ENCODE data around the gene TMC5. TPM values are rescaled to one million over a fixed set of nuclear protein-coding genes. Genes with fewer than 3 reads are reported as not detected.

Gene TMC5
- total and polyA plus RNA-seq, 2 of the 8 experiments (the other 6 are each of a cell fraction or from before 2014, with no cell fraction given): 1.6 to 1.8 TPM

- POLR2A ChIA-PET (ENCODE audit: partially characterized antibody): no interaction called here
- 85% methylated on average over 3 of the region's 3 CpGs; no CpG with 5 or more reads in 1 of the 2 experiments for WGBS, 2 experiments (ENCODE audit: extremely low coverage in 1 of 2, insufficient coverage in 1 of 2, insufficient read length in 1 of 2, insufficient replicate concordance in 2 of 2, low coverage in 1 of 2, low lambda C conversion rate in 2 of 2, missing lambda C conversion rate in 1 of 2)
- no peak overlapping the region for H3K56ac ChIP-seq (replicated peaks; ENCODE audit: insufficient read length, low read depth, low read length)
Measured at GRCh38 chr16:19484096-19484495, 66.4 kb downstream of the TMC5 start.

More at GRCh38 chr16:19484096-19484495, 66.4 kb downstream of the TMC5 start:
- H3K36me3 ChIP-seq (ENCODE audit: control insufficient read depth in 2 of 4, insufficient read depth in 4 of 4, low read length in 3 of 4): no peaks in the 10 kb centered on the region
- H3K4ac ChIP-seq (replicated peaks; ENCODE audit: insufficient read length, low read depth, low read length): no peak overlapping the region
- no peaks in the 10 kb centered on the region for H3K27me3 ChIP-seq (replicated peaks in 1 of 4; ENCODE audit: control insufficient read depth in 3 of 4, extremely low read depth in 1 of 4, insufficient read depth in 3 of 4, low read length in 3 of 4)
- no peak overlapping the region for H2BK120ac ChIP-seq (replicated peaks; ENCODE audit: low read depth, low read length)
- H3K79me2 ChIP-seq (ENCODE audit: control insufficient read depth in 1 of 2, insufficient read depth in 2 of 2, low read length in 2 of 2): no peaks in the 10 kb centered on the region
- H2AK5ac ChIP-seq (ENCODE audit: low read depth, low read length): no peak overlapping the region
- peaks cover 2 to 13% (median 7%) of the 10 kb centered on the region in 4 experiments; a peak in 4 of 7 replicates for H3K4me1 ChIP-seq (replicated peaks in 1 of 4; ENCODE audit: control insufficient read depth in 3 of 4, insufficient read depth in 4 of 4, low read length in 3 of 4)
- no peak for DNase-seq (ENCODE audit: low read depth in 1 of 2, low spot score in 2 of 2)
- H3K79me1 ChIP-seq (ENCODE audit: low read depth, low read length): no peaks in the 10 kb centered on the region
- H3K27ac ChIP-seq (ENCODE audit: low read depth, low read length): no peak overlapping the region
- no peak overlapping the region for H3K4me3 ChIP-seq (ENCODE audit: extremely low read depth in 1 of 4, insufficient read depth in 2 of 4, low read depth in 3 of 4, low read length in 4 of 4)
- H4K8ac ChIP-seq (ENCODE audit: extremely low read depth, insufficient read depth, low read length): no peak overlapping the region
- H3K9ac ChIP-seq (replicated peaks in 1 of 4; ENCODE audit: extremely low read depth in 1 of 4, low read depth in 3 of 4, low read length in 3 of 4): no peak overlapping the region
- H4K20me1 ChIP-seq (replicated peaks in 1 of 2; ENCODE audit: control insufficient read depth in 1 of 2, insufficient read depth in 2 of 2, low read length in 2 of 2): no peaks in the 10 kb centered on the region
- CTCF ChIA-PET (ENCODE audit: partially characterized antibody): no interaction called here
- H3K18ac ChIP-seq (ENCODE audit: extremely low read depth, low read length): no peak overlapping the region
- no peak overlapping the region for H2BK20ac ChIP-seq (ENCODE audit: low read length)
- H2AFZ ChIP-seq (ENCODE audit: low read length): no peak overlapping the region
- H2BK12ac ChIP-seq (ENCODE audit: low read depth, low read length): no peak overlapping the region
- H3K23me2 ChIP-seq (ENCODE audit: low read depth, low read length): no peaks in the 10 kb centered on the region; the same call in 1 of the 2 replicates
- no peak overlapping the region for H2BK5ac ChIP-seq (ENCODE audit: low read depth, low read length)
- H4K5ac ChIP-seq (ENCODE audit: insufficient read length, low read depth, low read length): no peak overlapping the region
- H3K4me2 ChIP-seq (ENCODE audit: insufficient read depth in 1 of 2, low read depth in 2 of 2, low read length in 2 of 2): no peak overlapping the region
- H3K14ac ChIP-seq (ENCODE audit: insufficient read length): no peak overlapping the region
- H3K9me3 ChIP-seq (ENCODE audit: insufficient read depth in 2 of 2, low read depth in 1 of 2, low read length in 1 of 2): peaks cover 0 to 9% of the 10 kb centered on the region in 2 experiments; a peak in 2 of 4 replicates
- no peak overlapping the region for H2BK15ac ChIP-seq (ENCODE audit: low read length)
- H3K23ac ChIP-seq (ENCODE audit: insufficient read length): no peak overlapping the region
- FAIRE-seq: no peak
- no peak overlapping the region for H4K91ac ChIP-seq (replicated peaks; ENCODE audit: insufficient read length, low read length)
- TF ChIP-seq MAX (IDR thresholded peaks at IDR 0.05) (no peak), CBX5 (IDR thresholded peaks at IDR 0.05; ENCODE audit: low read depth, low read length) (no peak), TEAD4 (IDR thresholded peaks at IDR 0.05; ENCODE audit: low read depth, low read length) (no peak), SIN3A (conservative IDR thresholded peaks at IDR 0.05 in 1 of 2, IDR thresholded peaks at IDR 0.05 in 1 of 2; ENCODE audit: low read depth in 1 of 2, low read length in 2 of 2) (no peak), TBP (IDR thresholded peaks at IDR 0.05; ENCODE audit: low read depth, low read length) (no peak), CTCF (IDR thresholded peaks at IDR 0.05; ENCODE audit: control extremely low read depth in 1 of 3, insufficient read depth in 1 of 3, low read depth in 1 of 3, low read length in 3 of 3) (no peak), BCL11A (IDR thresholded peaks at IDR 0.05; ENCODE audit: low read depth in 2 of 2, low read length in 2 of 2) (no peak), JUND (IDR thresholded peaks at IDR 0.05; ENCODE audit: low read length) (no peak), EGR1 (IDR thresholded peaks at IDR 0.05; ENCODE audit: borderline replicate concordance, low read depth, low read length) (no peak), ATF3 (IDR thresholded peaks at IDR 0.05; ENCODE audit: insufficient read depth, low read depth, low read length) (no peak)
